Measurements from ENCODE around the gene MFAP3L. TPM values are rescaled to one million over a fixed set of nuclear protein-coding genes. Genes with fewer than 3 reads are reported as not detected.

Gene MFAP3L
- total RNA-seq, 4 donors from 2014 or later = 3.2 to 11.3 (median 4.6) TPM

DNA sequence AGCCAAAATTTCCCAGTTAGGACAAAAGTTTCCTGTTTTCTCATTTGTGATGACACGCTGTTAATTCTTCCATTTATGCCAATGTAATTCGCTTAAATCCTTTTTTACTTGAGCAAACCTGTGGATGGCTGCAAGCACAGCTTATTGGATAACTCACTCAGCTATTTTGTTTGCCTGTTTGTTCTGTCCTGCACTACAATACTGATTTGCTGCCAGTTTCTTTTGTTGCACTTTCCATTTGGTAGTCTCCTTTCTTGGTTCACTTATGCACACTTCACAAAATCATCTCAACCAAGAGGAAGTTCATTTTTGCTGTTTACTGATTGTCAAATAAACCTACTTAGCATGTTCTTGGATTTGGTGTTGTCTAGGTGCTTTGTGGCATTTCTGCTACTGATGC, 40.3 kb downstream of the MFAP3L start:
- Histone ChIP-seq H3K36me3 (no peaks in the 10 kb centered on the region), H3K27me3 (no peaks in the 10 kb centered on the region), H3K9me3 (no peaks in the 10 kb centered on the region), H3K27ac (no peak overlapping the region), H3K4me3 (no peak overlapping the region), H3K4me1 (no peaks in the 10 kb centered on the region)
- intact Hi-C loops (cut with DNase I; ENCODE audit: low total_unique reads) = no loop called here
- TF ChIP-seq, protein P1, sequence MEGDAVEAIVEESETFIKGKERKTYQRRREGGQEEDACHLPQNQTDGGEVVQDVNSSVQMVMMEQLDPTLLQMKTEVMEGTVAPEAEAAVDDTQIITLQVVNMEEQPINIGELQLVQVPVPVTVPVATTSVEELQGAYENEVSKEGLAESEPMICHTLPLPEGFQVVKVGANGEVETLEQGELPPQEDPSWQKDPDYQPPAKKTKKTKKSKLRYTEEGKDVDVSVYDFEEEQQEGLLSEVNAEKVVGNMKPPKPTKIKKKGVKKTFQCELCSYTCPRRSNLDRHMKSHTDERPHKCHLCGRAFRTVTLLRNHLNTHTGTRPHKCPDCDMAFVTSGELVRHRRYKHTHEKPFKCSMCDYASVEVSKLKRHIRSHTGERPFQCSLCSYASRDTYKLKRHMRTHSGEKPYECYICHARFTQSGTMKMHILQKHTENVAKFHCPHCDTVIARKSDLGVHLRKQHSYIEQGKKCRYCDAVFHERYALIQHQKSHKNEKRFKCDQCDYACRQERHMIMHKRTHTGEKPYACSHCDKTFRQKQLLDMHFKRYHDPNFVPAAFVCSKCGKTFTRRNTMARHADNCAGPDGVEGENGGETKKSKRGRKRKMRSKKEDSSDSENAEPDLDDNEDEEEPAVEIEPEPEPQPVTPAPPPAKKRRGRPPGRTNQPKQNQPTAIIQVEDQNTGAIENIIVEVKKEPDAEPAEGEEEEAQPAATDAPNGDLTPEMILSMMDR (IDR thresholded peaks at IDR 0.05 in 4 of 5, conservative IDR thresholded peaks at IDR 0.05 in 1 of 5) = no peak
- TF ChIP-seq POLR2A (IDR thresholded peaks at IDR 0.05) = no peak
- in situ Hi-C loops (cut with MboI; ENCODE audit: low sequenced_read_pairs in 4 of 4) = no loop called here
- no peak for ATAC-seq
- no peak for DNase-seq

GRCh38 chr4:169984745-169985144, 41.5 kb downstream of the MFAP3L start:
- TF ChIP-seq POLR2A (IDR thresholded peaks at IDR 0.05) = no peak
- TF ChIP-seq, protein P1 (IDR thresholded peaks at IDR 0.05 in 4 of 5, conservative IDR thresholded peaks at IDR 0.05 in 1 of 5) = no peak
- Histone ChIP-seq H3K9me3 (no peaks in the 10 kb centered on the region), H3K4me3 (no peak overlapping the region), H3K27ac (no peak overlapping the region), H3K4me1 (no peaks in the 10 kb centered on the region), H3K27me3 (no peaks in the 10 kb centered on the region), H3K36me3 (no peaks in the 10 kb centered on the region)
- DNase-seq (no peak), ATAC-seq (no peak)
- intact Hi-C loops (cut with DNase I; ENCODE audit: low total_unique reads) (no loop called here), in situ Hi-C loops (cut with MboI; ENCODE audit: low sequenced_read_pairs in 4 of 4) (no loop called here)

GRCh38 chr4:169984173-169984572, 42.0 kb downstream of the MFAP3L start:
- Histone ChIP-seq H3K4me3 (no peak overlapping the region), H3K27ac (no peak overlapping the region)
- ATAC-seq = no peak

GRCh38 chr4:169976951-169977350, 49.2 kb downstream of the MFAP3L start:
- no peaks in the 10 kb centered on the region for H3K4me1 ChIP-seq
- no peaks in the 10 kb centered on the region for H3K9me3 ChIP-seq
- H3K27me3 ChIP-seq = peaks cover 0 to 3% (median 0%) of the 10 kb centered on the region in 3 donors
- in situ Hi-C loops (cut with MboI; ENCODE audit: low sequenced_read_pairs in 4 of 4) (no loop called here), intact Hi-C loops (cut with DNase I; ENCODE audit: low total_unique reads) (no loop called here)
- ATAC-seq (no peak), DNase-seq (no peak)
- H3K27ac ChIP-seq = no peak overlapping the region
- no peak overlapping the region for H3K4me3 ChIP-seq
- no peaks in the 10 kb centered on the region for H3K36me3 ChIP-seq
- TF ChIP-seq, protein P1 (IDR thresholded peaks at IDR 0.05 in 4 of 5, conservative IDR thresholded peaks at IDR 0.05 in 1 of 5) = no peak
- TF ChIP-seq POLR2A (IDR thresholded peaks at IDR 0.05) = no peak

More at GRCh38 chr4:169984173-169984572, 42.0 kb downstream of the MFAP3L start:
- intact Hi-C loops (cut with DNase I; ENCODE audit: low total_unique reads) (no loop called here), in situ Hi-C loops (cut with MboI; ENCODE audit: low sequenced_read_pairs in 4 of 4) (no loop called here)
- DNase-seq = no peak
- Histone ChIP-seq H3K36me3 (no peaks in the 10 kb centered on the region), H3K4me1 (no peaks in the 10 kb centered on the region), H3K9me3 (no peaks in the 10 kb centered on the region), H3K27me3 (no peaks in the 10 kb centered on the region)
- TF ChIP-seq, protein P1 (IDR thresholded peaks at IDR 0.05 in 4 of 5, conservative IDR thresholded peaks at IDR 0.05 in 1 of 5) = no peak
- TF ChIP-seq POLR2A (IDR thresholded peaks at IDR 0.05) = no peak

All from gastrocnemius medialis (tissue), 4 donors.